CD4-positive, alpha-beta T cell treated with Interleukin-15 for 4 hours (primary cell): ENCODE data around the gene NSUN5.
"Not testable (repeated sequence)": the region's sequence is repeated elsewhere in the genome, so short reads cannot be mapped to it uniquely, and the experiment has no call there.

Experiments
- DNase-seq: peaks from one replicate; pipeline ENCODE4 v3.0.0-alpha.2; 2020; ENCODE audit warnings: low spot score

The NSUN5 gene

GRCh38 chr7:73277210-73277609, 31.4 kb downstream of the NSUN5 start:
- DNase-seq, result not testable (repeated sequence)

- not testable (repeated sequence) for DNase-seq
These were observed 40.8 kb downstream of the NSUN5 start for GRCh38 chr7:73267813-73268212.

- not testable (repeated sequence) for DNase-seq
These were observed 41.8 kb downstream of the NSUN5 start for GRCh38 chr7:73266719-73267368.

GRCh38 chr7:73262416-73262815, 46.2 kb downstream of the NSUN5 start:
- not testable (repeated sequence) for DNase-seq
